NCI-H460 (cell line): ENCODE results near the gene IGFBP6. TPM values are rescaled to one million over a fixed set of nuclear protein-coding genes. Genes with fewer than 3 reads are reported as not detected.

Experiments used
- DNase-seq: peaks from one replicate; pipeline ENCODE4 v3.0.0-alpha.2; 2016; ENCODE audit warnings: low read depth; ENCODE audit errors: extremely low read depth
- total RNA-seq: library from RNA; depleted of rRNA; stranded (reverse); fragments of >200 nt; shearing (Covaris generic); gene quantifications from 2 replicates; pipeline ENCODE4 v1.2.3, GENCODE V29; 2014

The IGFBP6 gene
- total RNA-seq, 1 experiment from 2014 or later, result 53.1 TPM

GRCh38 chr12:53113136-53113705, 15.8 kb downstream of the IGFBP6 start:
- no peak for DNase-seq

- no peak for DNase-seq
These were observed 16.5 kb downstream of the IGFBP6 start for GRCh38 chr12:53113951-53114350.

- no peak for DNase-seq
These were observed 17.8 kb downstream of the IGFBP6 start for GRCh38 chr12:53115112-53115890.

GRCh38 chr12:53115891-53116648, 18.6 kb downstream of the IGFBP6 start:
- no peak for DNase-seq

DNA sequence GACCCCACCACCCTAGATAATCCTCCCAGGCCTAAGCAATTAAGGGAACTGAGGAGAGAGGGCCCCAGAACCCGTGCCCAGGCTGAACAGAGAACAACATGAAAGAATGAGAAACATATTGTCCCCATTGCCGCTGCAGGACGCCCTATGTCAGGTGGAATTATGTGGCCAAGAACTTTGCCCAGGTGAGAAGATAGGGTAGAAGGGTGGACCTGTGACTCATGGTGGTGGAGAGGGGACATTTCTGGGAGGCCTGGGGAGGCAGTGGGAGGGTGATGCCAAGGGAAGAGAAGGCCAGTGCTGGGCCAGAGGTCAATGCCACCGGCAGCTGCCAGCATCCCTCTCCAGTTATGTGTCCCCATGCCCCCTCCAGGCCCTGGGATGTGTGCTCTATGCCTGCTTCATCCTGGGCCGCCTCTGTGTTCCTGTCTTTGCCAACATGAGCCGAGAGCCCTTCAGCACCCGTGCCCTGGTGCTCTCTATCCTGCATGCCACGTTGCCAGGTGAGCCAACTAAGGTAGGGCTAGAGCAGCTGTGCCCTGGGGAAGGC, 21.4 kb downstream of the IGFBP6 start:
- DNase-seq, result no peak

DNA sequence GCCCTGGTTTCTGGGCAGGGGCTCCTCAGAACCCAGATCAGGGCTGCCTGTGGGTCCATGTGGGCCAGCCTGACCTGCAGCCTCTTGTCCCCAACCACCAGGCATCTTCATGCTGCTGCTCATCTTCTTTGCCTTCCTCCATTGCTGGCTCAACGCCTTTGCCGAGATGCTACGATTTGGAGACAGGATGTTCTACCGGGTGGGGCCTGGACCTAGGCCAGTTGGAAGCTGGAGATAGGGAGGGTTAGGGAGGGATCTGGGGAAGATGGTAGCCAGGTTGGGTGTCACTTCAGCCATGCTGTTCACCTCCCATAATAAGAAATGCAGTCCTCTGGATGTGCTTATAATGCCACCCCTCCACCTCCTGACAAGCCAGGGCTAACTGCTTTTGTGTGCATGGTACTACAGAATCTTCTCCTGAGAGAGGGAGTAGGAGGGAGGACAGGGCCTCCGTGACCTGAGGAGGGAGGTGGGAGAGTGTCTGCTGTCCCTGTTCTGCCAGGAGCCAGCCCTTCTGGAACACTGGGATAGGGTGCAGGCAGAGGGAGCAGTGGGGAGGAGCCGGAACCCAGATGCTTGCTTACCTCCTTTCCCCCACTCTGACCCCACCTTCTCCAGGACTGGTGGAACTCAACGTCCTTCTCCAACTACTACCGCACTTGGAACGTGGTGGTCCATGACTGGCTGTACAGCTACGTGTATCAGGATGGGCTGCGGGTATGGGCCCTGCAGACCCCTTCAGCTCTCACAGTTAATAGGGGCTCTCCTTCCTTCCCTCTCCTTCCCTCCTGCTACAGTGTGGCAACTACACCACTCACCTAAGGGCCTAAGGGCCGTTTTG, 23.4 kb downstream of the IGFBP6 start:
- no peak for DNase-seq

- no peak for DNase-seq
These were observed 25.5 kb downstream of the IGFBP6 start for GRCh38 chr12:53122961-53123468.

DNA sequence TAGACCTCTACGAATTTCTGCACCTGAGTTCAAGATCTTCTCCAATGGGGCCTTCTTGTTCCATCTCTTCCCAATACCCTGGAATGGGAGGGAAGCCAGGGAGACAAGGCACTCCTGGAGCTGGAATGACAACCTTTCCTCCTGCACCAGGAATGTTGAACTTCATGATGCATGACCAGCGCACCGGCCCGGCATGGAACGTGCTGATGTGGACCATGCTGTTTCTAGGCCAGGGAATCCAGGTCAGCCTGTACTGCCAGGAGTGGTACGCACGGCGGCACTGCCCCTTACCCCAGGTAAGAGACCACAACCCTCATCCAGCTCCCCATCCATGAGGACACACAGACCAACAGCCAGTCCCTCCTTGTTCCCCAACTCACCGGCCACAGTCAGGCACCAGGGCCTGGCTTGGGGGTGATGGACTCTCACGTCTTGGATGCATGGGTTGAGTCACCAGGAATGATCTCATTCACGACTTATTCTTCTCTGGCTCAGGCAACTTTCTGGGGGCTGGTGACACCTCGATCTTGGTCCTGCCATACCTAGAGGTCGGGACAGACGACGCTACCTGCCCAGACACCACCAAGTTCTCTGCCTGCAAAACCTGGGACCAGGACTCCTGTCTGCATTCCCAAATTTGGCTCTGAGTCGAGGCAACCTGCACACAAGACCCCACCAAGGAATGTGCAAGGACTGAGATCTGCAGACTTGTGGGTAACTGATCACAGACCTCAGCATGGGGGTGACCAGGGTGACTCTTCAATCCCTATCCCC, 26.3 kb downstream of the IGFBP6 start:
- no peak for DNase-seq

DNA sequence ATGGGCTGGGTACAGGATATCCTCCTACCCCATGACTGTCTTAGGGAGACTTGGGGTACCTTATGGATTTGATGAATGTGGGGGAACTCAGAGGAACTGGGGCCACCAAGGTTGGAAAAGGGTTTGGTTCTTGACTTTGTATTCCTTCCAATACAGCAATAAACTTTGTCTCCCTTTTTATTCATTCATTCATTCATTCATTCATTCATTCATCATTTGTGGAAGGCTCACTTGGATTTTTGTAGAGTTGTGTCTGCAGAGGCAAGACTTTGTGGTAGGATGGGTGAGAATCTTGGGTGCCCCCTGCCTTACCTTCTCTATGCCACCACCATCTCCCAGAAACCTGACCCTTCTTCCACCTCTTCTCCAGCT, 26.9 kb downstream of the IGFBP6 start:
- DNase-seq, result no peak

GRCh38 chr12:53127169-53127568, 29.7 kb downstream of the IGFBP6 start:
- DNase-seq, result no peak

DNA sequence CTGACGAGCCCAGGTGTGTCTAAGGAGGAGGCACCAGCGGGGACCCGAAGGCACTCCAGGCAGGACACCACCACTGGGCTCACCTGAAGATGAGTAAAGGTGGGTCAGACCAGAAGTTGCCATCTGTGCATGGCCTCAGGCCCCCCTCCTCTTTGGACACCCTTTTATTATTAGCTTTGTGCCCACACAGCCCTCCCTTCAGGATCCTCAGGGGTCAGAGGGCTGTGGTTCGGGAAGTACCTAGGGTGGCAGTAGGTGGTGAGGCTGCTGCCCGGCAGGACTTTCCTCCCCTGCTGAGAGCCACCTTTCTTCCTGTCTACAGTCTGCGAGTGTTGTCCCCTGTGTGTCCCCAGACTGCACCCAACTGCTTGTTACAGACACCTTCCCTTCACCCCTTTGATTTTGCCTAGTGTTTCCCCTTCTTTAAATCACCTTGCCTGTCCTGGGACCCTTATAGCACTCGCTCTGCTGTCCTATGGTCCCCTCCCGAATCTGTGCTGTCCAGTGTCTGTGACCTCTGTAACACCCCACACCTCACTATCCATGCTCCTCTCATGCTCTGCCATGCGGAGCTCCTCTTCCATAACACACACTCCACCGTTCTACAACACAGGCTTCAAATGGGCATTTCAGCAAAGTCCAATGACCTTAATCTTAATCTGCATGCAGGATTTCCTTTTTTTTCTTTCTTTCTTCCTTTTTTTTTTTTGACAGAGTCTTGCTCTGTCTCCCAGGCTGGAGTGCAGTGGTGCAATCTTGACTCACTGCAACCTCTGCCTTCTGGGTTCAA, 31.5 kb downstream of the IGFBP6 start:
- DNase-seq, result no peak

- DNase-seq, result no peak
These were observed 34.4 kb downstream of the IGFBP6 start for GRCh38 chr12:53131844-53132243.

GRCh38 chr12:53133722-53134121, 36.3 kb downstream of the IGFBP6 start:
- no peak for DNase-seq

DNA sequence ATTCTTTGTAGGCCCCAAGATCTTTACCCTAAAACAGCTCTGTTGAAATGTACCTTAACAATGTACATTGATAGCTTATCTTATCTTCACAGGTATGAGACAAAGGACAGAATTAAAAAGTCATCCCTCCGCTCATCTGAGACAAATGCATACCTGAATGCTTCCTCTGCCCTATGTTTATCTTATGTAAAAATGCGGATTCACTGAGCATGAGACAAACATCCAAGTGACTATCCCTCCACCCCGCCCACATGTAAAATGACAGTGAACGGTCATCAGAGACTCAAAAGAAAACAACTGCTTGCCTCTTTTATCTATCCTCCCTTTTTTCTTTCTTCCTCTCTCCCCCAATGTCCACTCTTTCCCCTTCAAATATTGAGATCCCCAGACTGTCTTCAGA, 45.9 kb downstream of the IGFBP6 start:
- DNase-seq, result no peak

GRCh38 chr12:53145383-53146260, 48.2 kb downstream of the IGFBP6 start:
- DNase-seq, result no peak

DNA sequence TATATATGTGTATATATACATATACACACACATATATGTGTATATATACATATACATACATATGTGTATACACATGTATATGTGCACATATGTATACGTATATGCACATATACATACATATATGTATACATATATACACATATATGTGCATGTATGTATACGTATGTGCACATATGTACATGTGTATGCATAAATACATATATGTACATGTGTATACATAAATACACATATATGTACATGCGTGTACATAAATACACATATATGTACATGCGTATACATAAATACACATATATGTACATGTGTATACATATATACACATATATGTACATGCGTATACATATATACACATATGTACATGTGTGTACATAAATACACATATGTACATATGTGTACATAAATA, 49.7 kb downstream of the IGFBP6 start:
- no peak for DNase-seq

- DNase-seq, result no peak
These were observed 50.2 kb downstream of the IGFBP6 start for GRCh38 chr12:53147653-53148052.

DNA sequence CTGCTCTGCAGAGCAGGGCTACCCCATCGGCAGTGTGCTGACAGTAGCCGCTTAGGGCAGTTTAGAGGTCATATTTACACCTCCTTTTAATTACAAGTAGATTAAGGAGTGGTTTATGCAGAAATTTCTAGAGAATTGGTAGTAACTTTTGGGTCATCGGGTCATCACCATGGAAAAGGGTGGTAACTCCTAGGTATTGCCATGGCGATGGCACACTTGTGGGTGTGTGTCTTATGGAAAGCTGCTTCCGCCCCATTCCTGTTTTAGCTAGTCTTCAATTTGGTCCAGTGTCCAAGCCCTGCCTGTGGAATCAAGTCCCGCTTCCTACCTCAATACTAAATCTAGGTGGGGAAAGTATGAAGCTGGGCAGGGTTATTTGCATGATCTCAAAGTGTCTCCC, 53.6 kb downstream of the IGFBP6 start:
- DNase-seq, result no peak
